ENCODE measurements around the gene GPRIN3. TPM values are rescaled to one million over a fixed set of nuclear protein-coding genes. Genes with fewer than 3 reads are reported as not detected.
A peak's percentile ranks its signal among the peaks of the same experiment; 100 is the strongest.

GPRIN3 gene
- total and polyA plus RNA-seq, 2 donors (not counting 3 experiments of a cell fraction or from before 2014, with no cell fraction given), result 0.17 to 2.2 TPM

GRCh38 chr4:89356086-89356485 lies 48.5 kb upstream of the GPRIN3 start:
- dilution Hi-C loops (cut with MboI; ENCODE audit: extremely low pct_ligation_motif_present, low sequenced_read_pairs) (no loop called here), intact Hi-C loops (cut with micrococcal nuclease) (no loop called here)
- no TSS peak for BruUV-seq (replicated peaks)
- Histone ChIP-seq H3K9me1 (replicated peaks; ENCODE audit: control insufficient read depth, extremely low read depth, insufficient read depth, low read length) (no peaks in the 10 kb centered on the region), H3K9ac (replicated peaks; ENCODE audit: extremely low read depth, insufficient read depth, low read length) (no peak overlapping the region), H3K27ac (ENCODE audit: insufficient read depth, low read depth, low read length) (no peak overlapping the region), H3K27me3 (ENCODE audit: control insufficient read depth in 2 of 2, insufficient read depth in 2 of 2, low read length in 2 of 2) (peaks cover 4 to 9% of the 10 kb centered on the region in 2 experiments), H3K79me2 (ENCODE audit: control insufficient read depth, insufficient read depth, low read length) (no peaks in the 10 kb centered on the region), H3K4me2 (ENCODE audit: insufficient read depth, low read length) (no peak overlapping the region), H4K20me1 (replicated peaks; ENCODE audit: control insufficient read depth, extremely low read depth, insufficient read depth, low read length) (no peaks in the 10 kb centered on the region), H3K9me3 (replicated peaks; ENCODE audit: control insufficient read depth, insufficient read depth, low read length) (no peaks in the 10 kb centered on the region), H3K4me1 (ENCODE audit: control insufficient read depth, extremely low read depth, insufficient read depth, low read length) (no peaks in the 10 kb centered on the region), H3K36me3 (ENCODE audit: control insufficient read depth in 2 of 2, extremely low read depth in 1 of 2, insufficient read depth in 2 of 2, low read length in 2 of 2) (no peaks in the 10 kb centered on the region), H2AFZ (ENCODE audit: low read depth, low read length) (no peak overlapping the region), H3K4me3 (replicated peaks in 1 of 3; ENCODE audit: insufficient read depth in 1 of 3, low read depth in 1 of 3, low read length in 3 of 3) (no peak overlapping the region)
- FAIRE-seq (no peak), DNase-seq (ENCODE audit: low read depth, low spot score) (peak; percentile 44)
- ChIA-PET CTCF (interaction anchor here (1.1 kb wide), 1 partner anchor 24 kb away, joined by 3 read pairs; no protein-coding TSS in a partner anchor), POLR2A (no interaction called here)
- TF ChIP-seq POLR2AphosphoS5 (IDR thresholded peaks at IDR 0.05; ENCODE audit: insufficient read depth, low read depth, low read length), result no peak
- no peak for TF ChIP-seq POLR2A (IDR thresholded peaks at IDR 0.05; ENCODE audit: low read depth, low read length)
- TF ChIP-seq, protein P1, sequence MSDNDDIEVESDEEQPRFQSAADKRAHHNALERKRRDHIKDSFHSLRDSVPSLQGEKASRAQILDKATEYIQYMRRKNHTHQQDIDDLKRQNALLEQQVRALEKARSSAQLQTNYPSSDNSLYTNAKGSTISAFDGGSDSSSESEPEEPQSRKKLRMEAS (IDR thresholded peaks at IDR 0.05; ENCODE audit: insufficient read depth, insufficient read length), result no peak
- no peak for TF ChIP-seq JUN (IDR thresholded peaks at IDR 0.05; ENCODE audit: borderline replicate concordance, insufficient read depth, insufficient read length, low read depth)
- no peak for TF ChIP-seq GATA2 (IDR thresholded peaks at IDR 0.05; ENCODE audit: insufficient read depth, insufficient read length, low read depth, low read length)
- no peak for TF ChIP-seq MYC (IDR thresholded peaks at IDR 0.05; ENCODE audit: low read depth, low read length)
- TF ChIP-seq FOS (IDR thresholded peaks at IDR 0.05; ENCODE audit: borderline replicate concordance, insufficient read depth, low read length), result no peak
- TF ChIP-seq, protein P2, sequence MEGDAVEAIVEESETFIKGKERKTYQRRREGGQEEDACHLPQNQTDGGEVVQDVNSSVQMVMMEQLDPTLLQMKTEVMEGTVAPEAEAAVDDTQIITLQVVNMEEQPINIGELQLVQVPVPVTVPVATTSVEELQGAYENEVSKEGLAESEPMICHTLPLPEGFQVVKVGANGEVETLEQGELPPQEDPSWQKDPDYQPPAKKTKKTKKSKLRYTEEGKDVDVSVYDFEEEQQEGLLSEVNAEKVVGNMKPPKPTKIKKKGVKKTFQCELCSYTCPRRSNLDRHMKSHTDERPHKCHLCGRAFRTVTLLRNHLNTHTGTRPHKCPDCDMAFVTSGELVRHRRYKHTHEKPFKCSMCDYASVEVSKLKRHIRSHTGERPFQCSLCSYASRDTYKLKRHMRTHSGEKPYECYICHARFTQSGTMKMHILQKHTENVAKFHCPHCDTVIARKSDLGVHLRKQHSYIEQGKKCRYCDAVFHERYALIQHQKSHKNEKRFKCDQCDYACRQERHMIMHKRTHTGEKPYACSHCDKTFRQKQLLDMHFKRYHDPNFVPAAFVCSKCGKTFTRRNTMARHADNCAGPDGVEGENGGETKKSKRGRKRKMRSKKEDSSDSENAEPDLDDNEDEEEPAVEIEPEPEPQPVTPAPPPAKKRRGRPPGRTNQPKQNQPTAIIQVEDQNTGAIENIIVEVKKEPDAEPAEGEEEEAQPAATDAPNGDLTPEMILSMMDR (IDR thresholded peaks at IDR 0.05; ENCODE audit: extremely low read depth in 1 of 2, insufficient read depth in 1 of 2, low read depth in 1 of 2, low read length in 2 of 2), result no peak
